GM23338 (cell line): ENCODE data around the gene KDM4B. TPM values are rescaled to one million over a fixed set of nuclear protein-coding genes. Genes with fewer than 3 reads are reported as not detected.

ENCODE experiments used
- ATAC-seq: fragments of 200-7000 bp; cut with Tn5 transposase; 3 replicates; pipeline ENCODE4 v1.9.1; 2020
- DNase-seq: peaks from one replicate; pipeline ENCODE4 v3.0.0-alpha.2; 2015; ENCODE audit warnings: low spot score
- H2AFZ ChIP-seq: fragments of 200-600 bp; sonication (generic); 2 replicates; pipeline ENCODE4 v1.8.0; 2016; ENCODE audit warnings: antibody characterized with exemption, mild to moderate bottlenecking, moderate library complexity
- H3F3A ChIP-seq: fragments of 200-600 bp; sonication (generic); replicated peaks from 2 replicates; pipeline ENCODE4 v1.8.0; 2017; ENCODE audit warnings: antibody characterized with exemption, mixed run types, low read depth
- H3K27ac ChIP-seq: fragments of 200-600 bp; sonication (generic); 2 replicates; pipeline ENCODE4 v1.6.1; 2016; ENCODE audit warnings: low read depth
- H3K27me3 ChIP-seq: fragments of 200-600 bp; sonication (generic); 2 replicates; pipeline ENCODE4 v1.8.0; 2016; ENCODE audit warnings: mild to moderate bottlenecking, mixed run types, moderate library complexity; ENCODE audit not compliant: insufficient read depth
- H3K36me3 ChIP-seq: fragments of 200-600 bp; sonication (generic); 2 replicates; pipeline ENCODE4 v1.8.0; 2016; ENCODE audit warnings: mild to moderate bottlenecking; ENCODE audit not compliant: insufficient read depth
- H3K4me1 ChIP-seq: fragments of 200-600 bp; sonication (generic); 2 replicates; pipeline ENCODE4 v1.8.0; 2016; ENCODE audit warnings: mild to moderate bottlenecking, moderate library complexity; ENCODE audit not compliant: insufficient read depth
- H3K4me2 ChIP-seq: fragments of 200-600 bp; sonication (generic); 2 replicates; pipeline ENCODE4 v1.7.1; 2017; ENCODE audit warnings: mixed run types
- H3K4me3 ChIP-seq: fragments of 200-600 bp; sonication (generic); 2 replicates; pipeline ENCODE4 v1.6.1; 2016; ENCODE audit warnings: mixed run types
- H3K79me2 ChIP-seq: fragments of 200-600 bp; sonication (generic); replicated peaks from 2 replicates; pipeline ENCODE4 v1.8.0; 2017; ENCODE audit warnings: mild to moderate bottlenecking; ENCODE audit not compliant: insufficient read depth
- H3K9me2 ChIP-seq: fragments of 200-600 bp; sonication (generic); 2 replicates; pipeline ENCODE4 v1.8.0; 2017; ENCODE audit not compliant: insufficient read depth
- H4K20me1 ChIP-seq: fragments of 200-600 bp; sonication (generic); replicated peaks from 2 replicates; pipeline ENCODE4 v1.8.0; 2017; ENCODE audit warnings: mild to moderate bottlenecking; ENCODE audit not compliant: insufficient read depth
- H3K27ac Mint-ChIP-seq: 2 replicates; pipeline ENCODE4 v1.8.0; 2020; ENCODE audit warnings: inconsistent platforms, mild to moderate bottlenecking, moderate library complexity, mixed read lengths
- H3K27me3 Mint-ChIP-seq: 3 replicates; pipeline ENCODE4 v1.8.0; 2022; ENCODE audit warnings: low read depth, mild to moderate bottlenecking, moderate library complexity, mixed read lengths, inconsistent platforms; ENCODE audit not compliant: insufficient read depth, poor library complexity
- H3K36me3 Mint-ChIP-seq: 3 replicates; pipeline ENCODE4 v1.8.0; 2021; ENCODE audit warnings: low read depth, mild to moderate bottlenecking, inconsistent platforms, moderate library complexity, mixed read lengths
- H3K4me1 Mint-ChIP-seq: 3 replicates; pipeline ENCODE4 v1.8.0; 2020; ENCODE audit warnings: mild to moderate bottlenecking, inconsistent platforms, mixed read lengths
- H3K4me3 Mint-ChIP-seq: 3 replicates; pipeline ENCODE4 v1.8.0; 2021; ENCODE audit warnings: moderate library complexity, mild to moderate bottlenecking, inconsistent platforms, mixed read lengths
- H3K9me3 Mint-ChIP-seq: 3 replicates; pipeline ENCODE4 v1.8.0; 2020; ENCODE audit warnings: moderate library complexity, mild to moderate bottlenecking, inconsistent platforms, mixed read lengths
- CREB1 ChIP-seq: fragments of 250-450 bp; sonication (Bioruptor Pico); IDR thresholded peaks from 2 replicates; pipeline ENCODE4 v1.5.0; 2020; ENCODE audit warnings: low read depth, mild to moderate bottlenecking, moderate library complexity
- CTCF ChIP-seq, 2 experiments: fragments of 200-600 bp in 1 of 2; sonication (generic) in 1 of 2; conservative IDR thresholded peaks; 2 replicates each; pipeline versions ENCODE4 v1.5.1 to v1.6.1; 2016 to 2017; ENCODE audit warnings: antibody characterized with exemption in 2 of 2, low read depth in 2 of 2, mild to moderate bottlenecking in 2 of 2, moderate library complexity in 1 of 2
- ETS1 ChIP-seq: IDR thresholded peaks from 2 replicates; pipeline ENCODE4 v1.6.1; 2016; ENCODE audit warnings: antibody characterized with exemption
- EZH2 ChIP-seq: fragments of 200-600 bp; sonication (generic); IDR thresholded peaks from one replicate; pipeline ENCODE4 v1.8.0; 2017; ENCODE audit warnings: antibody characterized with exemption, mild to moderate bottlenecking, low read depth; ENCODE audit not compliant: unreplicated experiment
- EZH2phosphoT487 ChIP-seq: fragments of 200-600 bp; sonication (generic); IDR thresholded peaks from one replicate; pipeline ENCODE4 v1.8.1; 2018; ENCODE audit warnings: antibody characterized with exemption; ENCODE audit not compliant: unreplicated experiment
- JUNB ChIP-seq: IDR thresholded peaks from one replicate; pipeline ENCODE4 v1.6.1; 2016; ENCODE audit warnings: antibody characterized with exemption; ENCODE audit not compliant: unreplicated experiment
- NANOG ChIP-seq: IDR thresholded peaks from 2 replicates; pipeline ENCODE4 v1.6.1; 2016; ENCODE audit warnings: antibody characterized with exemption, borderline replicate concordance
- POLR2AphosphoS5 ChIP-seq: IDR thresholded peaks from 2 replicates; pipeline ENCODE4 v1.6.1; 2016; ENCODE audit warnings: antibody characterized with exemption, low read depth
- STAT1 ChIP-seq: IDR thresholded peaks from one replicate; pipeline ENCODE4 v1.6.1; 2016; ENCODE audit warnings: antibody characterized with exemption; ENCODE audit not compliant: unreplicated experiment
- ZNF114 ChIP-seq: fragments of 250-450 bp; sonication (Bioruptor Pico); IDR thresholded peaks from 2 replicates; pipeline ENCODE4 v1.5.0; 2020; ENCODE audit warnings: mild to moderate bottlenecking, moderate library complexity
- ZNF331 ChIP-seq: fragments of 250-450 bp; sonication (Bioruptor Pico); IDR thresholded peaks from 2 replicates; pipeline ENCODE4 v1.5.0; 2020; ENCODE audit warnings: low read depth, mild to moderate bottlenecking, moderate library complexity
- ZNF462 ChIP-seq: fragments of 250-450 bp; sonication (Bioruptor Pico); IDR thresholded peaks from 2 replicates; pipeline ENCODE4 v1.5.0; 2020; ENCODE audit warnings: mild to moderate bottlenecking, moderate library complexity
- polyA plus RNA-seq: library from polyadenylated mRNA; unstranded; fragments of >200 nt; fragmentation: Nextera tagmentation; extraction: Ambion mirVana; gene quantifications from 2 replicates; pipeline ENCODE4 v1.2.1, GENCODE V29; 2016
- total RNA-seq: library from RNA; depleted of rRNA; stranded (reverse); fragments of >200 nt; shearing (Covaris generic); gene quantifications from 2 replicates; pipeline ENCODE4 v1.2.3, GENCODE V29; 2014
- TF ChIP-seq, protein P1 (sequence below): IDR thresholded peaks from one replicate; pipeline ENCODE4 v1.6.1; 2018; ENCODE audit warnings: antibody characterized with exemption; ENCODE audit not compliant: unreplicated experiment

Gene KDM4B
- total and polyA plus RNA-seq, 2 experiments from 2014 or later, result 9.1 to 27.6 TPM

GRCh38 chr19:5020368-5020767 lies 51.5 kb downstream of the KDM4B start:
- Histone ChIP-seq H3K27me3 (no peaks in the 10 kb centered on the region), H3K27ac (no peak overlapping the region), H3F3A (0 out of 2 replicates have a peak, but pooled peaks cover 8% of the 10 kb centered on the region), H3K36me3 (no peaks in the 10 kb centered on the region), H2AFZ (no peak overlapping the region), H4K20me1 (peaks cover 5% of the 10 kb centered on the region), H3K79me2 (peaks cover 24% of the 10 kb centered on the region), H3K4me2 (no peak overlapping the region), H3K4me3 (no peak overlapping the region), H3K4me1 (no peaks in the 10 kb centered on the region), H3K9me2 (no peaks in the 10 kb centered on the region)
- peaks cover 7% of the 10 kb centered on the region; the same call in 1 of the 3 replicates for H3K9me3 Mint-ChIP-seq
- DNase-seq (no peak), ATAC-seq (no peak)
- peaks cover 2% of the 10 kb centered on the region; the same call in 1 of the 3 replicates for H3K4me1 Mint-ChIP-seq
- H3K27ac Mint-ChIP-seq, result no peak overlapping the region
- H3K4me3 Mint-ChIP-seq, result no peak overlapping the region
- peaks cover 6% of the 10 kb centered on the region; the same call in 2 of the 3 replicates for H3K36me3 Mint-ChIP-seq
- peaks cover 11% of the 10 kb centered on the region for H3K27me3 Mint-ChIP-seq
- TF ChIP-seq ETS1 (no peak), EZH2 (no peak), CREB1 (no peak), CTCF (conservative IDR thresholded peaks at IDR 0.05; ENCODE audit: low read depth in 2 of 2) (no peak), ZNF114 (no peak), ZNF331 (no peak), POLR2AphosphoS5 (no peak), STAT1 (no peak), NANOG (no peak), EZH2phosphoT487 (no peak), JUNB (no peak), ZNF462 (CRISPR knock-in tag) (no peak)
- TF ChIP-seq, protein P1, sequence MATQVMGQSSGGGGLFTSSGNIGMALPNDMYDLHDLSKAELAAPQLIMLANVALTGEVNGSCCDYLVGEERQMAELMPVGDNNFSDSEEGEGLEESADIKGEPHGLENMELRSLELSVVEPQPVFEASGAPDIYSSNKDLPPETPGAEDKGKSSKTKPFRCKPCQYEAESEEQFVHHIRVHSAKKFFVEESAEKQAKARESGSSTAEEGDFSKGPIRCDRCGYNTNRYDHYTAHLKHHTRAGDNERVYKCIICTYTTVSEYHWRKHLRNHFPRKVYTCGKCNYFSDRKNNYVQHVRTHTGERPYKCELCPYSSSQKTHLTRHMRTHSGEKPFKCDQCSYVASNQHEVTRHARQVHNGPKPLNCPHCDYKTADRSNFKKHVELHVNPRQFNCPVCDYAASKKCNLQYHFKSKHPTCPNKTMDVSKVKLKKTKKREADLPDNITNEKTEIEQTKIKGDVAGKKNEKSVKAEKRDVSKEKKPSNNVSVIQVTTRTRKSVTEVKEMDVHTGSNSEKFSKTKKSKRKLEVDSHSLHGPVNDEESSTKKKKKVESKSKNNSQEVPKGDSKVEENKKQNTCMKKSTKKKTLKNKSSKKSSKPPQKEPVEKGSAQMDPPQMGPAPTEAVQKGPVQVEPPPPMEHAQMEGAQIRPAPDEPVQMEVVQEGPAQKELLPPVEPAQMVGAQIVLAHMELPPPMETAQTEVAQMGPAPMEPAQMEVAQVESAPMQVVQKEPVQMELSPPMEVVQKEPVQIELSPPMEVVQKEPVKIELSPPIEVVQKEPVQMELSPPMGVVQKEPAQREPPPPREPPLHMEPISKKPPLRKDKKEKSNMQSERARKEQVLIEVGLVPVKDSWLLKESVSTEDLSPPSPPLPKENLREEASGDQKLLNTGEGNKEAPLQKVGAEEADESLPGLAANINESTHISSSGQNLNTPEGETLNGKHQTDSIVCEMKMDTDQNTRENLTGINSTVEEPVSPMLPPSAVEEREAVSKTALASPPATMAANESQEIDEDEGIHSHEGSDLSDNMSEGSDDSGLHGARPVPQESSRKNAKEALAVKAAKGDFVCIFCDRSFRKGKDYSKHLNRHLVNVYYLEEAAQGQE, result no peak
